Tibial artery (tissue), 4 donors: Measurements from ENCODE around the gene CSF1R.

ENCODE experiments used
- DNase-seq, 2 donors: peaks; one replicate each; pipeline ENCODE4 v3.0.0-alpha.2; 2019
- H3K27ac ChIP-seq, 2 donors: fragments of 200-600 bp; sonication (generic) in 1 of 2; 1 replicate in 1 of 2; 2 replicates in 1 of 2; pipeline ENCODE4 v1.5.1; 2018 to 2019; ENCODE audit warnings: mild to moderate bottlenecking in 1 of 2
- H3K27me3 ChIP-seq, 2 donors: fragments of 200-600 bp; sonication (generic) in 1 of 2; one replicate each; pipeline versions ENCODE4 v1.5.1 to v1.6.0; 2016 to 2019
- H3K36me3 ChIP-seq, 3 donors: fragments of 200-600 bp; sonication (generic) in 2 of 3; one replicate each; pipeline ENCODE4 v1.5.1; 2016 to 2019; ENCODE audit warnings: mild to moderate bottlenecking in 2 of 3
- H3K4me1 ChIP-seq, 4 donors: fragments of 200-600 bp; sonication (generic) in 2 of 4; 1 replicate in 3 of 4; 2 replicates in 1 of 4; pipeline ENCODE4 v1.5.1; 2016 to 2019
- H3K4me3 ChIP-seq, 2 donors: fragments of 200-600 bp; sonication (generic) in 1 of 2; 1 replicate in 1 of 2; 2 replicates in 1 of 2; pipeline ENCODE4 v1.5.1; 2018 to 2019; ENCODE audit warnings: mild to moderate bottlenecking in 2 of 2
- H3K9me3 ChIP-seq, 3 donors: fragments of 200-600 bp; sonication (generic) in 1 of 3; one replicate each; pipeline ENCODE4 v1.5.1; 2016 to 2019
- CTCF ChIP-seq, 2 experiments: fragments of 200-600 bp in 1 of 2; fragments of 450-650 bp in 1 of 2; IDR thresholded peaks; one replicate each; pipeline ENCODE4 v1.5.1; 2017 to 2019; ENCODE audit warnings: antibody characterized with exemption in 2 of 2, mild to moderate bottlenecking in 1 of 2, moderate library complexity in 1 of 2
- intact Hi-C: fragments of 100-400 bp; cut with DNase I; formaldehyde crosslinking; loops from one replicate; pipeline ENCODE4 v1.15.0; 2023; ENCODE audit warnings: low total_unique reads

Gene CSF1R

GRCh38 chr5:150085950-150086715, at the start of gene CSF1R:
Gene CSF1R (minus strand): TSS chr5:150086554. CDS start chr5:150086427, 127 bp downstream.
- H3K27ac ChIP-seq: no peak within 1 kb of the TSS
- intact Hi-C loops: no loop called here
- peak within 1 kb of the TSS; percentile 31 to 39 for H3K4me3 ChIP-seq

GRCh38 chr5:150135557-150136304, 49.4 kb upstream of the CSF1R start:
- Histone ChIP-seq H3K36me3 (peaks cover 54 to 60% (median 56%) of the 10 kb centered on the region in 3 donors), H3K9me3 (no peaks in the 10 kb centered on the region), H3K4me3 (no peak overlapping the region), H3K27me3 (no peaks in the 10 kb centered on the region), H3K4me1 (peaks cover 6 to 100% (median 96%) of the 10 kb centered on the region in 4 donors), H3K27ac (peak overlapping the region; percentile 89 to 98)
- DNase-seq: no peak
- intact Hi-C loops: no loop called here
- TF ChIP-seq CTCF (IDR thresholded peaks at IDR 0.05): no peak

More at GRCh38 chr5:150085950-150086715, at the start of gene CSF1R:
- TF ChIP-seq CTCF (IDR thresholded peaks at IDR 0.05): no peak
- no peak for DNase-seq
- Histone ChIP-seq H3K27me3 (no peaks in the 10 kb centered on the region), H3K9me3 (no peaks in the 10 kb centered on the region), H3K4me1 (peaks cover 0 to 5% (median 0%) of the 10 kb centered on the region in 4 donors), H3K36me3 (no peaks in the 10 kb centered on the region)

- no peak for DNase-seq
- intact Hi-C loops: no loop called here
Measured at GRCh38 chr5:150134198-150134588, 47.8 kb upstream of the CSF1R start.

GRCh38 chr5:150133581-150134197, 47.3 kb upstream of the CSF1R start:
- no peak overlapping the region for H3K4me3 ChIP-seq
- DNase-seq: no peak
- no peak for TF ChIP-seq CTCF (IDR thresholded peaks at IDR 0.05)
- peaks cover 72 to 80% (median 75%) of the 10 kb centered on the region in 3 donors for H3K36me3 ChIP-seq
- H3K27me3 ChIP-seq: no peaks in the 10 kb centered on the region
- H3K4me1 ChIP-seq: peaks cover 0 to 94% (median 90%) of the 10 kb centered on the region in 4 donors
- no peaks in the 10 kb centered on the region for H3K9me3 ChIP-seq
- intact Hi-C loops: no loop called here
- H3K27ac ChIP-seq: peak overlapping the region; percentile 89 to 98

More at GRCh38 chr5:150134198-150134588, 47.8 kb upstream of the CSF1R start:
- Histone ChIP-seq H3K4me3 (no peak overlapping the region), H3K27ac (peak overlapping the region; percentile 89 to 98), H3K36me3 (peaks cover 67 to 75% (median 70%) of the 10 kb centered on the region in 3 donors), H3K4me1 (peaks cover 0 to 99% (median 95%) of the 10 kb centered on the region in 4 donors), H3K9me3 (no peaks in the 10 kb centered on the region), H3K27me3 (no peaks in the 10 kb centered on the region)
- TF ChIP-seq CTCF (IDR thresholded peaks at IDR 0.05): no peak

- Histone ChIP-seq H3K36me3 (peaks cover 81 to 89% (median 85%) of the 10 kb centered on the region in 3 donors), H3K4me1 (peaks cover 0 to 85% (median 81%) of the 10 kb centered on the region in 4 donors), H3K4me3 (no peak overlapping the region), H3K9me3 (no peaks in the 10 kb centered on the region), H3K27me3 (no peaks in the 10 kb centered on the region), H3K27ac (peak overlapping the region; percentile 89 to 98)
- TF ChIP-seq CTCF (IDR thresholded peaks at IDR 0.05): no peak
- DNase-seq: peak in 1 of 2 donors; percentile 90
- intact Hi-C loops: no loop called here
Measured at GRCh38 chr5:150132740-150133139, 46.4 kb upstream of the CSF1R start.
